GM10266 (cell line): ENCODE results near the gene BABAM1.

Experiments used
- DNase-seq: peaks from one replicate; pipeline ENCODE4 v3.0.0; 2012; ENCODE audit errors: extremely low spot score
- CTCF ChIP-seq: IDR thresholded peaks from 2 replicates; pipeline ENCODE4 v1.5.1; 2012; ENCODE audit warnings: mild to moderate bottlenecking, low read depth; ENCODE audit not compliant: control insufficient read depth, insufficient read depth; ENCODE audit errors: missing control alignments

The BABAM1 gene

GRCh38 chr19:17255150-17255621 is 12.1 kb upstream of the BABAM1 start:
- no peak for DNase-seq
- TF ChIP-seq CTCF = no peak

- no peak for TF ChIP-seq CTCF
- no peak for DNase-seq
These were observed 11.1 kb upstream of the BABAM1 start for GRCh38 chr19:17256130-17256529.

- no peak for TF ChIP-seq CTCF
- no peak for DNase-seq
These were observed 8.0 kb upstream of the BABAM1 start for GRCh38 chr19:17259118-17259780.

- no peak for DNase-seq
- no peak for TF ChIP-seq CTCF
These were observed 7.3 kb upstream of the BABAM1 start for GRCh38 chr19:17259934-17260333.

GRCh38 chr19:17260842-17261325 is 6.4 kb upstream of the BABAM1 start:
- peak; percentile 91 for DNase-seq
- TF ChIP-seq CTCF = peak; percentile 95

- TF ChIP-seq CTCF = no peak
- DNase-seq = no peak
These were observed 4.7 kb upstream of the BABAM1 start for GRCh38 chr19:17262557-17262956.
